GM12892 (cell line): ENCODE data around the gene PACSIN2.

Experiments used
- POLR2A ChIP-seq: IDR thresholded peaks from 2 replicates; pipeline ENCODE4 v1.6.1; 2011; ENCODE audit warnings: low read depth, low read length, control low read depth
- POLR2AphosphoS5 ChIP-seq: IDR thresholded peaks from 2 replicates; pipeline ENCODE4 v1.6.1; 2011; ENCODE audit warnings: low read depth, low read length, control low read depth
- TAF1 ChIP-seq: IDR thresholded peaks from 2 replicates; pipeline ENCODE4 v1.6.1; 2011; ENCODE audit warnings: low read depth, mild to moderate bottlenecking, control low read depth, low read length, borderline replicate concordance

- TF ChIP-seq POLR2A (no peak), POLR2AphosphoS5 (no peak), TAF1 (no peak)
These were observed 104.6 kb downstream of the PACSIN2 start for GRCh38 chr22:42910221-42910942.
